Endothelial cell of umbilical vein (primary cell): ENCODE results near the gene JUP. TPM values are rescaled to one million over a fixed set of nuclear protein-coding genes. Genes with fewer than 3 reads are reported as not detected.

Experiments used
- BruUV-seq: library from RNA; stranded (reverse); fragments of 400-500 nt; replicated peaks from 2 replicates; lab custom pipeline; 2021; lab: Mats Ljungman, UMichigan
- CTCF ChIA-PET: fragments of 300-600, 350-600 bp; sonication (Branson Sonifier 250); formaldehyde crosslinking; loops from one replicate; lab custom pipeline; 2021; ENCODE audit warnings: antibody characterized with exemption, inconsistent platforms; lab: Charles Lee
- POLR2A ChIA-PET: fragments of 300-600, 350-600 bp; sonication (Branson Sonifier 250); formaldehyde crosslinking; loops from one replicate; lab custom pipeline; 2021; ENCODE audit warnings: antibody characterized with exemption, inconsistent platforms; lab: Charles Lee
- DNase-seq: peaks from one replicate; pipeline ENCODE4 v3.0.0-alpha.2; 2011; ENCODE audit warnings: low read depth, low spot score
- FAIRE-seq: peaks from 2 replicates; lab custom pipeline; 2011; peaks lifted over from hg19 to GRCh38; lab: Jason Lieb, UNC
- H2AFZ ChIP-seq: 2 replicates; pipeline ENCODE4 v1.6.0; 2012; ENCODE audit warnings: low read depth, low read length, control low read depth, inconsistent platforms
- H3K27ac ChIP-seq: 2 replicates; pipeline ENCODE4 v1.5.1; 2011; ENCODE audit warnings: low read depth, mild to moderate bottlenecking, control low read depth, low read length, moderate library complexity; ENCODE audit not compliant: insufficient read depth
- H3K27me3 ChIP-seq, 2 experiments: 2 replicates each; pipeline versions ENCODE4 v1.6.0 to v1.6.1; 2011; ENCODE audit warnings: low read length in 2 of 2, mixed read lengths in 1 of 2; ENCODE audit not compliant: control insufficient read depth in 2 of 2, insufficient read depth in 2 of 2
- H3K36me3 ChIP-seq, 2 experiments: 2 replicates in 1 of 2; 3 replicates in 1 of 2; pipeline ENCODE4 v1.5.1; 2011; ENCODE audit warnings: low read length in 2 of 2, mild to moderate bottlenecking in 1 of 2, moderate library complexity in 1 of 2; ENCODE audit not compliant: control insufficient read depth in 2 of 2, insufficient read depth in 2 of 2; ENCODE audit errors: extremely low read depth in 1 of 2
- H3K4me1 ChIP-seq: 3 replicates; pipeline ENCODE4 v1.5.1; 2011; ENCODE audit warnings: mild to moderate bottlenecking, low read length; ENCODE audit not compliant: control insufficient read depth, insufficient read depth; ENCODE audit errors: extremely low read depth
- H3K4me2 ChIP-seq: 2 replicates; pipeline ENCODE4 v1.6.1; 2011; ENCODE audit warnings: low read length, control low read depth, mixed read lengths; ENCODE audit not compliant: insufficient read depth
- H3K4me3 ChIP-seq, 3 experiments: fragments of 200-600 bp in 1 of 3; sonication (generic), shearing (Covaris generic) in 1 of 3; replicated peaks in 1 of 3; 2 replicates each; pipeline ENCODE4 v1.5.1; 2011 to 2016; ENCODE audit warnings: control low read depth in 3 of 3, low read length in 3 of 3, mild to moderate bottlenecking in 2 of 3, inconsistent platforms in 1 of 3, low read depth in 1 of 3, moderate library complexity in 1 of 3; ENCODE audit not compliant: insufficient read depth in 1 of 3
- H3K79me2 ChIP-seq: 2 replicates; pipeline ENCODE4 v1.6.0; 2012; ENCODE audit warnings: low read length, inconsistent platforms; ENCODE audit not compliant: control insufficient read depth, insufficient read depth
- H3K9ac ChIP-seq: replicated peaks from 2 replicates; pipeline ENCODE3; 2011; ENCODE audit warnings: low read length, control low read depth; ENCODE audit not compliant: insufficient read depth; ENCODE audit errors: extremely low read depth
- H3K9me1 ChIP-seq: replicated peaks from 3 replicates; pipeline ENCODE4 v1.6.0; 2011; ENCODE audit warnings: mild to moderate bottlenecking, low read length; ENCODE audit not compliant: control insufficient read depth, insufficient read depth; ENCODE audit errors: extremely low read depth
- H3K9me3 ChIP-seq: replicated peaks from 2 replicates; pipeline ENCODE4 v1.5.1; 2012; ENCODE audit warnings: low read length, inconsistent platforms; ENCODE audit not compliant: control insufficient read depth, insufficient read depth
- H4K20me1 ChIP-seq: replicated peaks from 2 replicates; pipeline ENCODE3; 2011; ENCODE audit warnings: mild to moderate bottlenecking, low read length; ENCODE audit not compliant: control insufficient read depth, insufficient read depth; ENCODE audit errors: extremely low read depth
- EZH2 ChIP-seq: IDR thresholded peaks from 2 replicates; pipeline ENCODE4 v1.6.1; 2012; ENCODE audit warnings: borderline replicate concordance, low read depth, mild to moderate bottlenecking, moderate library complexity, low read length, inconsistent platforms; ENCODE audit not compliant: severe bottlenecking
- FOS ChIP-seq: IDR thresholded peaks from 2 replicates; pipeline ENCODE4 v1.6.1; 2011; ENCODE audit warnings: mild to moderate bottlenecking, low read length, moderate library complexity, borderline replicate concordance; ENCODE audit not compliant: insufficient read depth
- GATA2 ChIP-seq: IDR thresholded peaks from 2 replicates; pipeline ENCODE4 v1.7.0; 2011; ENCODE audit warnings: low read depth, mild to moderate bottlenecking, moderate library complexity, mixed read lengths, low read length; ENCODE audit not compliant: insufficient read length, insufficient read depth
- JUN ChIP-seq: IDR thresholded peaks from 2 replicates; pipeline ENCODE4 v1.6.1; 2011; ENCODE audit warnings: borderline replicate concordance, low read depth; ENCODE audit not compliant: insufficient read length, insufficient read depth
- MYC ChIP-seq: IDR thresholded peaks from one replicate; pipeline ENCODE4 v1.6.1; 2011; ENCODE audit warnings: mild to moderate bottlenecking, low read depth, low read length
- POLR2A ChIP-seq: IDR thresholded peaks from 2 replicates; pipeline ENCODE4 v1.6.1; 2012; ENCODE audit warnings: low read depth, mild to moderate bottlenecking, control low read depth, low read length
- POLR2AphosphoS5 ChIP-seq: IDR thresholded peaks from 2 replicates; pipeline ENCODE4 v1.6.1; 2012; ENCODE audit warnings: low read depth, mild to moderate bottlenecking, control low read depth, low read length, moderate library complexity; ENCODE audit not compliant: insufficient read depth
- dilution Hi-C: fragments of 300-500 bp; cut with MboI; formaldehyde crosslinking; loops from one replicate; pipeline ENCODE4 v1.15.0; 2019; ENCODE audit warnings: low sequenced_read_pairs; ENCODE audit not compliant: extremely low pct_ligation_motif_present
- intact Hi-C: fragments of 100-400 bp; cut with micrococcal nuclease; formaldehyde crosslinking; loops from one replicate; pipeline ENCODE4 v1.10.0; 2022
- polyA plus RNA-seq, 4 experiments: library from polyadenylated mRNA; depleted of rRNA in 3 of 4; stranded (reverse) in 3 of 4; unstranded in 1 of 4; fragments of >200 nt; gene quantifications; 2 replicates each; pipeline versions ENCODE4 v1.2.1 to v1.2.3, GENCODE V29; 2011 to 2012; ENCODE audit warnings: missing spikeins in 1 of 4
- total RNA-seq: library from RNA; stranded (reverse); gene quantifications from 2 replicates; pipeline ENCODE4 v1.2.3, GENCODE V29; 2021
- TF ChIP-seq, protein P1 (sequence below): IDR thresholded peaks from 2 replicates; pipeline ENCODE4 v1.6.1; 2011; ENCODE audit not compliant: insufficient read depth, insufficient read length
- TF ChIP-seq, protein P2 (sequence below), 2 donors: IDR thresholded peaks; 1 replicate in 1 of 2; 2 replicates in 1 of 2; pipeline ENCODE4 v1.5.1; 2011; ENCODE audit warnings: low read length in 2 of 2, mild to moderate bottlenecking in 2 of 2, moderate library complexity in 2 of 2, control low read depth in 1 of 2, inconsistent platforms in 1 of 2, low read depth in 1 of 2; ENCODE audit not compliant: insufficient read depth in 1 of 2; ENCODE audit errors: extremely low read depth in 1 of 2

Gene JUP
- total and polyA plus RNA-seq, 2 donors (not counting 3 experiments of a cell fraction or from before 2014, with no cell fraction given) = 98.0 to 171 TPM

DNA sequence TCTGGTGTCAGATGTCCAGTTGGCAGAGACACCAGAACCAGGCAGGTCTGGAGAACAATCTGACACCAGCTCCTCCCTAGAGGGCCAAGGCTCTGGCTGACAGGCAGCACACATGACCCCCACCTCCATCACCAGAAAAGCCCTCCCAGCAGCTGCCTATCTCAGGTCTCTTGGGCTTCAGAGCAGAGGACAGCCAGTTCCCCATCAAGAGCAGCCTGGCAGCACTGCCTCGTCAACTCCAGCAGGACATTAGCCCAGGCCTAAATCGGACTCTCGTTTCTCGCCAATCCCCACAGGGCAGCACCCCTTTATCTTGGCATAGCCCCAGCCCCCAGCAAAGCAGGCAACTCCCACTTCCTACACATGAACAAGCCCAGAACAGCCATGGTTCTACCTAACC, 4.4 kb downstream of the JUP start:
- Histone ChIP-seq H3K4me1 (peaks cover 9% of the 10 kb centered on the region), H3K4me2 (no peak overlapping the region), H3K27me3 (no peaks in the 10 kb centered on the region), H3K36me3 (no peaks in the 10 kb centered on the region), H3K9me1 (no peaks in the 10 kb centered on the region), H3K4me3 (no peak overlapping the region), H3K79me2 (no peaks in the 10 kb centered on the region), H4K20me1 (no peaks in the 10 kb centered on the region), H3K27ac (no peak overlapping the region), H2AFZ (no peak overlapping the region), H3K9ac (no peak overlapping the region), H3K9me3 (no peaks in the 10 kb centered on the region)
- no TSS peak for BruUV-seq
- intact Hi-C loops (no loop called here), dilution Hi-C loops (no loop called here)
- ChIA-PET POLR2A (no interaction called here), CTCF (no interaction called here)
- TF ChIP-seq, protein P1, sequence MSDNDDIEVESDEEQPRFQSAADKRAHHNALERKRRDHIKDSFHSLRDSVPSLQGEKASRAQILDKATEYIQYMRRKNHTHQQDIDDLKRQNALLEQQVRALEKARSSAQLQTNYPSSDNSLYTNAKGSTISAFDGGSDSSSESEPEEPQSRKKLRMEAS = no peak
- no peak for TF ChIP-seq GATA2
- TF ChIP-seq EZH2 = no peak
- no peak for TF ChIP-seq FOS
- TF ChIP-seq POLR2AphosphoS5 = no peak
- no peak for TF ChIP-seq POLR2A
- TF ChIP-seq MYC = no peak
- TF ChIP-seq JUN = no peak
- TF ChIP-seq, protein P2, sequence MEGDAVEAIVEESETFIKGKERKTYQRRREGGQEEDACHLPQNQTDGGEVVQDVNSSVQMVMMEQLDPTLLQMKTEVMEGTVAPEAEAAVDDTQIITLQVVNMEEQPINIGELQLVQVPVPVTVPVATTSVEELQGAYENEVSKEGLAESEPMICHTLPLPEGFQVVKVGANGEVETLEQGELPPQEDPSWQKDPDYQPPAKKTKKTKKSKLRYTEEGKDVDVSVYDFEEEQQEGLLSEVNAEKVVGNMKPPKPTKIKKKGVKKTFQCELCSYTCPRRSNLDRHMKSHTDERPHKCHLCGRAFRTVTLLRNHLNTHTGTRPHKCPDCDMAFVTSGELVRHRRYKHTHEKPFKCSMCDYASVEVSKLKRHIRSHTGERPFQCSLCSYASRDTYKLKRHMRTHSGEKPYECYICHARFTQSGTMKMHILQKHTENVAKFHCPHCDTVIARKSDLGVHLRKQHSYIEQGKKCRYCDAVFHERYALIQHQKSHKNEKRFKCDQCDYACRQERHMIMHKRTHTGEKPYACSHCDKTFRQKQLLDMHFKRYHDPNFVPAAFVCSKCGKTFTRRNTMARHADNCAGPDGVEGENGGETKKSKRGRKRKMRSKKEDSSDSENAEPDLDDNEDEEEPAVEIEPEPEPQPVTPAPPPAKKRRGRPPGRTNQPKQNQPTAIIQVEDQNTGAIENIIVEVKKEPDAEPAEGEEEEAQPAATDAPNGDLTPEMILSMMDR (IDR thresholded peaks at IDR 0.05; ENCODE audit: extremely low read depth in 1 of 2, insufficient read depth in 1 of 2, low read depth in 1 of 2, low read length in 2 of 2) = no peak
- FAIRE-seq = no peak
- DNase-seq = no peak
